Measurements from ENCODE around the gene TANGO2.

- TF ChIP-seq, protein P1, sequence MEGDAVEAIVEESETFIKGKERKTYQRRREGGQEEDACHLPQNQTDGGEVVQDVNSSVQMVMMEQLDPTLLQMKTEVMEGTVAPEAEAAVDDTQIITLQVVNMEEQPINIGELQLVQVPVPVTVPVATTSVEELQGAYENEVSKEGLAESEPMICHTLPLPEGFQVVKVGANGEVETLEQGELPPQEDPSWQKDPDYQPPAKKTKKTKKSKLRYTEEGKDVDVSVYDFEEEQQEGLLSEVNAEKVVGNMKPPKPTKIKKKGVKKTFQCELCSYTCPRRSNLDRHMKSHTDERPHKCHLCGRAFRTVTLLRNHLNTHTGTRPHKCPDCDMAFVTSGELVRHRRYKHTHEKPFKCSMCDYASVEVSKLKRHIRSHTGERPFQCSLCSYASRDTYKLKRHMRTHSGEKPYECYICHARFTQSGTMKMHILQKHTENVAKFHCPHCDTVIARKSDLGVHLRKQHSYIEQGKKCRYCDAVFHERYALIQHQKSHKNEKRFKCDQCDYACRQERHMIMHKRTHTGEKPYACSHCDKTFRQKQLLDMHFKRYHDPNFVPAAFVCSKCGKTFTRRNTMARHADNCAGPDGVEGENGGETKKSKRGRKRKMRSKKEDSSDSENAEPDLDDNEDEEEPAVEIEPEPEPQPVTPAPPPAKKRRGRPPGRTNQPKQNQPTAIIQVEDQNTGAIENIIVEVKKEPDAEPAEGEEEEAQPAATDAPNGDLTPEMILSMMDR (conservative IDR thresholded peaks at IDR 0.05; ENCODE audit: low read depth, low read length): no peak
- TF ChIP-seq EZH2 (IDR thresholded peaks at IDR 0.05; ENCODE audit: borderline replicate concordance, low read depth, low read length, poor library complexity, severe bottlenecking): no peak
Measured at GRCh38 chr22:20106849-20107237, 85.9 kb downstream of the TANGO2 start.

Measured in A673 (cell line).